Measurements from ENCODE around the gene LGR6.
A peak's percentile ranks its signal among the peaks of the same experiment; 100 is the strongest.

Gene LGR6

GRCh38 chr1:202287196-202287595 is 93.6 kb downstream of the LGR6 start:
- DNase-seq (ENCODE audit: low read depth, low spot score) = no peak

GRCh38 chr1:202288177-202288576 is 94.6 kb downstream of the LGR6 start:
- DNase-seq (ENCODE audit: low read depth, low spot score) = no peak

GRCh38 chr1:202289009-202289408 is 95.4 kb downstream of the LGR6 start:
- no peak for DNase-seq (ENCODE audit: low read depth, low spot score)

GRCh38 chr1:202291001-202291400 is 97.4 kb downstream of the LGR6 start:
- no peak for DNase-seq (ENCODE audit: low read depth, low spot score)

- no peak for DNase-seq (ENCODE audit: low read depth, low spot score)
Measured at GRCh38 chr1:202291961-202292712, 98.5 kb downstream of the LGR6 start.

- no peak for DNase-seq (ENCODE audit: low read depth, low spot score)
Measured at GRCh38 chr1:202292773-202293172, 99.2 kb downstream of the LGR6 start.

GRCh38 chr1:202293569-202293968 is 100.0 kb downstream of the LGR6 start:
- no peak for DNase-seq (ENCODE audit: low read depth, low spot score)

- DNase-seq (ENCODE audit: low read depth, low spot score) = no peak
Measured at GRCh38 chr1:202302166-202302565, 108.6 kb downstream of the LGR6 start.

- no peak for DNase-seq (ENCODE audit: low read depth, low spot score)
Measured at GRCh38 chr1:202304375-202304774, 110.8 kb downstream of the LGR6 start.

GRCh38 chr1:202305168-202305567 is 111.6 kb downstream of the LGR6 start:
- DNase-seq (ENCODE audit: low read depth, low spot score) = no peak

- DNase-seq (ENCODE audit: low read depth, low spot score) = no peak
Measured at GRCh38 chr1:202306535-202307345, 113.1 kb downstream of the LGR6 start.

- no peak for DNase-seq (ENCODE audit: low read depth, low spot score)
Measured at GRCh38 chr1:202310071-202310725, 116.6 kb downstream of the LGR6 start.

GRCh38 chr1:202310746-202311145 is 117.1 kb downstream of the LGR6 start:
- DNase-seq (ENCODE audit: low read depth, low spot score) = no peak

GRCh38 chr1:202311875-202312635 is 118.5 kb downstream of the LGR6 start:
- DNase-seq (ENCODE audit: low read depth, low spot score) = no peak

- DNase-seq (ENCODE audit: low read depth, low spot score) = peak; percentile 48
Measured at GRCh38 chr1:202315576-202316168, 122.1 kb downstream of the LGR6 start.

GRCh38 chr1:202316186-202316585 is 122.6 kb downstream of the LGR6 start:
- no peak for DNase-seq (ENCODE audit: low read depth, low spot score)

GRCh38 chr1:202317941-202318925 is 124.6 kb downstream of the LGR6 start:
- DNase-seq (ENCODE audit: low read depth, low spot score) = no peak

- DNase-seq (ENCODE audit: low read depth, low spot score) = no peak
Measured at GRCh38 chr1:202319381-202320080, 125.9 kb downstream of the LGR6 start.

- no peak for DNase-seq (ENCODE audit: low read depth, low spot score)
Measured at GRCh38 chr1:202320081-202320405, 126.4 kb downstream of the LGR6 start.

GRCh38 chr1:202323731-202324130 is 130.1 kb downstream of the LGR6 start:
- DNase-seq (ENCODE audit: low read depth, low spot score) = no peak

All from iPS DF 19.7 (cell line).